LNCAP (cell line): Measurements from ENCODE around the gene DNHD1.

ENCODE experiments used
- TF ChIP-seq, protein P1 (sequence below): fragments of 450-650 bp; IDR thresholded peaks from 2 replicates; pipeline ENCODE4 v1.5.1; 2017; ENCODE audit warnings: mild to moderate bottlenecking

The DNHD1 gene, protein sequence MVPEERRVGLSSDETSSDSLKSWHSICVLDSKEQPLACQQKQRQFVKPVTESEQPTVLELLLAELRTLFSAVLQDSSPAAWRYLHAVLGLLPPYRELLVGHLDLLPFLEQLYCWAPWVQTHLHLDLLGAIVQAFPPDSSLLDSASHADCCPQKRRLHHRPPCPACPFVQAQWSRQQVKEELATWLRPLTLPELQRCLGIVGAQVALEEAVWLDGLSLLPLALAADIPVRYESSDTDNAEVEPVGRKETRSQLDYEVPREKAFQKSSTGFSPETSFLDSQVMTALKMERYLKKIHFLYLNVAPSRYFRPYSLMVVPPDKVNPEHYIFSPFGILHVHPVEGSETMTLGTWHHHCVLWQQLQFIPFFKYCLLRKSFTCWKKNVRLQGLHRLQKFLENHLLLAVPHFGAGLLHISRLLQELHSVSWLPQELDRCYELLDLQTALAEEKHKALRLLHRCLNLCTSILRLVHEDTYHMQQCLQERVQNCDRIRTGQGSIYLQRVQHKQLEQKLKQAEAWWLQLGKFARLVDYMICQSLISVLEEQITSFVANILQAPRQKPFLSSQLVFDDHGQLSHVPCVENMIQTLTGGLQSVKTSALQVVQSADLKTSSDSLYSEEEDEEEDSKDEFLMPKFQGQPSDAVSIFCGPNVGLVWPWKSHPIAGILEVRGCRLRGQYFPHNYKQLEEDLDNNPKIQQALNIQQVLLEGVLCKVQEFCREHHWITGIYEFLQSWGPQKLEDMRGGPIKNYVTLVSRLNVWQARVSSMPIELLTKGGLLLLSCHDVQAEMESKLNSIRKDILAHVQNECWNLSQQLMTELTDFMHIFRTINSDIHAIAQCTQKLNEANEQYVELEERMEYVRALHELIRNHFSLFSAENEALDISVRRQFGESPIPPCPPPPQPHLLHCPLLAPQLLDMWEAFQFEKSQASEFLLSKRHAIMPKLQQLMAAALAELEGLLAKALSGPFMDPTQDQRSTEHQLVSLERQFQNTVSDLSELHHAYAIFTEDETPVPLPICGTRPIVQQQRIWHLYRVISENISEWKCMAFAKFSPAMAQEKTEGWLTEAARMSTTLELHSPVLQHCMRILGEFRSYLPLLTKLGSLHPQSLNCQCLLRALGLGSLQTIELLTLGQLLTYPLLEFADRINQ (N-terminal part only)

GRCh38 chr11:6497069-6497839 lies at the start of gene DNHD1:
DNHD1 (plus strand) TSS chr11:6497280; CDS start chr11:6498216, 936 bp downstream.
- TF ChIP-seq, protein P1, sequence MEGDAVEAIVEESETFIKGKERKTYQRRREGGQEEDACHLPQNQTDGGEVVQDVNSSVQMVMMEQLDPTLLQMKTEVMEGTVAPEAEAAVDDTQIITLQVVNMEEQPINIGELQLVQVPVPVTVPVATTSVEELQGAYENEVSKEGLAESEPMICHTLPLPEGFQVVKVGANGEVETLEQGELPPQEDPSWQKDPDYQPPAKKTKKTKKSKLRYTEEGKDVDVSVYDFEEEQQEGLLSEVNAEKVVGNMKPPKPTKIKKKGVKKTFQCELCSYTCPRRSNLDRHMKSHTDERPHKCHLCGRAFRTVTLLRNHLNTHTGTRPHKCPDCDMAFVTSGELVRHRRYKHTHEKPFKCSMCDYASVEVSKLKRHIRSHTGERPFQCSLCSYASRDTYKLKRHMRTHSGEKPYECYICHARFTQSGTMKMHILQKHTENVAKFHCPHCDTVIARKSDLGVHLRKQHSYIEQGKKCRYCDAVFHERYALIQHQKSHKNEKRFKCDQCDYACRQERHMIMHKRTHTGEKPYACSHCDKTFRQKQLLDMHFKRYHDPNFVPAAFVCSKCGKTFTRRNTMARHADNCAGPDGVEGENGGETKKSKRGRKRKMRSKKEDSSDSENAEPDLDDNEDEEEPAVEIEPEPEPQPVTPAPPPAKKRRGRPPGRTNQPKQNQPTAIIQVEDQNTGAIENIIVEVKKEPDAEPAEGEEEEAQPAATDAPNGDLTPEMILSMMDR = no peak

DNA sequence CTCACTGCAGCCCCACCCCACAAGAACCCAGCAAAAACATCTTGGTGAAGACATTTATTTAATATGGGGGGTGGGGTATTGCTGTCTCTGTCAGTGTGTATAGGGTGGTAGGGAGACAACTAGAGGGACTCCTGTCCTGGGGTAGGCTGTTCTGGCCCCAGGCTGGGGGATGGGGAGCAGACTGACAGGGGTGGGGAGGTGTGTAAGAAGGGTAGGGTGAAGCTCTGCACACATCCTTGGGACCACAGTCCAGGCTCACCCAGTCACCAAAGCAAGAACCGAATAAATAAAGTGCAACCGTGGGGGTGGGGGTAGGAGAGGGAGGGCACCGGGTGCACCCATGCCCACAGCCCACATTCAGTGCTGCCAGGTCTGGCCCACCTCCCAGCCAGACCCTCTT lies 48.5 kb upstream of the DNHD1 start:
- TF ChIP-seq, protein P1 = no peak

- TF ChIP-seq, protein P1 = no peak
Measured at GRCh38 chr11:6452219-6452618, 44.9 kb upstream of the DNHD1 start.

DNA sequence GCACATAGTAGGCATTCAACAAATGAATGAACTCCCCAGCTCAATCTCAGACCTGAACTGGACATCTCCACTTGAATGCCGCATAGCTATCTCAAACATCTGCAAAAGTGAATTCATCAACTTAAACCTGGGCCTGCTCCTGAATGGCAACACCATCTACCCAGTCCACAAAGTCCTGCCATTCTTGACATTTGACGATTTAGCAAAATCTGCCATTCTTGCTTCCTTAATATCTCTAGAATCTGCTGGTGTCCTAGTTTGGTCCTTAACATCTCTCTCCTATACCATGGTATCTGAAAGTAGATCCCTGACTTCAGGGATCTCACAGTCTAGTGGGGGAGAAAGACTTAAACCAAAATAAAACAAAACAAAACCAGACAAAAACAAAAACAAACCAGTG lies 43.9 kb upstream of the DNHD1 start:
- TF ChIP-seq, protein P1 = no peak

GRCh38 chr11:6455070-6455469 lies 42.0 kb upstream of the DNHD1 start:
- TF ChIP-seq, protein P1 = no peak

- TF ChIP-seq, protein P1 = no peak
Measured at GRCh38 chr11:6456361-6457073, 40.6 kb upstream of the DNHD1 start.
